Astrocyte (in vitro differentiated cells and primary cell): Measurements from ENCODE around the gene LEMD2. TPM values are rescaled to one million over a fixed set of nuclear protein-coding genes. Genes with fewer than 3 reads are reported as not detected.

Source experiments
- DNase-seq: peaks from one replicate; pipeline ENCODE4 v3.0.0-alpha.2; 2010; ENCODE audit warnings: low read depth
- FAIRE-seq: peaks from 2 replicates; lab custom pipeline; 2011; peaks lifted over from hg19 to GRCh38; lab: Jason Lieb, UNC
- H2AFZ ChIP-seq: 2 replicates; pipeline ENCODE4 v1.6.0; 2012; ENCODE audit warnings: low read depth, low read length, inconsistent platforms
- H3K27ac ChIP-seq: 2 replicates; pipeline ENCODE4 v1.5.1; 2011; ENCODE audit warnings: low read depth, low read length, inconsistent platforms
- H3K27me3 ChIP-seq: 2 replicates; pipeline ENCODE4 v1.6.0; 2011; ENCODE audit warnings: low read length, inconsistent platforms; ENCODE audit not compliant: insufficient read depth
- H3K36me3 ChIP-seq: 2 replicates; pipeline ENCODE4 v1.5.1; 2011; ENCODE audit warnings: low read length, inconsistent platforms; ENCODE audit not compliant: insufficient read depth
- H3K4me1 ChIP-seq: 2 replicates; pipeline ENCODE4 v1.5.1; 2011; ENCODE audit warnings: low read length, inconsistent platforms; ENCODE audit not compliant: insufficient read depth
- H3K4me2 ChIP-seq: 2 replicates; pipeline ENCODE4 v1.6.0; 2012; ENCODE audit warnings: low read length, inconsistent platforms
- H3K4me3 ChIP-seq: 2 replicates; pipeline ENCODE4 v1.5.1; 2011; ENCODE audit warnings: low read depth, mild to moderate bottlenecking, low read length, inconsistent platforms; ENCODE audit not compliant: insufficient read depth
- H3K79me2 ChIP-seq: 2 replicates; pipeline ENCODE4 v1.6.0; 2012; ENCODE audit warnings: mild to moderate bottlenecking, low read length, inconsistent platforms; ENCODE audit not compliant: insufficient read depth
- H3K9ac ChIP-seq: 2 replicates; pipeline ENCODE4 v1.6.0; 2012; ENCODE audit warnings: mild to moderate bottlenecking, low read length, inconsistent platforms
- H3K9me3 ChIP-seq: 2 replicates; pipeline ENCODE4 v1.5.1; 2012; ENCODE audit warnings: low read depth, mild to moderate bottlenecking, low read length, inconsistent platforms; ENCODE audit not compliant: insufficient read depth
- H4K20me1 ChIP-seq: 2 replicates; pipeline ENCODE4 v1.6.0; 2012; ENCODE audit warnings: low read length, inconsistent platforms; ENCODE audit not compliant: insufficient read depth
- H3K27ac Mint-ChIP-seq: one replicate; pipeline ENCODE4 v1.8.0; 2021; ENCODE audit warnings: mild to moderate bottlenecking, mixed read lengths; ENCODE audit not compliant: unreplicated experiment
- H3K27me3 Mint-ChIP-seq: one replicate; pipeline ENCODE4 v1.8.0; 2021; ENCODE audit warnings: low read depth, mixed read lengths; ENCODE audit not compliant: unreplicated experiment
- H3K36me3 Mint-ChIP-seq: one replicate; pipeline ENCODE4 v1.8.0; 2021; ENCODE audit warnings: low read depth, mixed read lengths; ENCODE audit not compliant: unreplicated experiment
- H3K4me1 Mint-ChIP-seq: one replicate; pipeline ENCODE4 v1.8.0; 2021; ENCODE audit warnings: low read depth, mixed read lengths; ENCODE audit not compliant: unreplicated experiment
- H3K4me3 Mint-ChIP-seq: one replicate; pipeline ENCODE4 v1.8.0; 2021; ENCODE audit warnings: mild to moderate bottlenecking, moderate library complexity, mixed read lengths; ENCODE audit not compliant: unreplicated experiment
- H3K9me3 Mint-ChIP-seq: one replicate; pipeline ENCODE4 v1.8.0; 2021; ENCODE audit warnings: mild to moderate bottlenecking, mixed read lengths; ENCODE audit not compliant: unreplicated experiment
- CTCF ChIP-seq: IDR thresholded peaks from 2 replicates; pipeline ENCODE4 v1.5.1; 2011; ENCODE audit warnings: low read depth, mild to moderate bottlenecking, inconsistent platforms, low read length, moderate library complexity; ENCODE audit not compliant: insufficient read depth
- EZH2 ChIP-seq: IDR thresholded peaks from 2 replicates; pipeline ENCODE4 v1.6.1; 2012; ENCODE audit warnings: mild to moderate bottlenecking, low read length, inconsistent platforms; ENCODE audit not compliant: insufficient read depth
- total RNA-seq: library from RNA; stranded (reverse); gene quantifications from 2 replicates; pipeline ENCODE4 v1.2.1, GENCODE V29; 2021

Gene LEMD2
- total RNA-seq, 1 donor from 2014 or later = 62.2 TPM

DNA sequence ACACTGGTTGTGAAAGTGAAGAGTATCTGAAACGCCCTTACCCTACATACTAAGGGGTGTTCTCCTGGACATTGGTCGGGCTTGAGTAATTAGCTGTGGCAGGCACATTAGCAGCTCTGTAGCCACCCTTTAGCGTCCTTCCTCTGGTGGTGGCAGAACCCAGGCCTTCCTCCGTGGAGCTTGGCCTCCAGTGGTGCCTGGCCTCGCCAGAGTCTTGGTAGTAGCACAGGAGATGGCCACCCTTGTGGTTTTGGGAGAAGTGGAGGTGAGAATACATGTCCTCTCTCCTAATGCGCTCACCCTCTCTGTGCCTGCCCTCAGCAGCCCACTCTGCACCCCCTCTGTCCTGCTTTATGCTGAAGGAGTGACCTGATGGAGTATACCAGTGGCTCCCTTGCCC, 59.9 kb downstream of the LEMD2 start:
- no peak overlapping the region for H3K27ac Mint-ChIP-seq
- no peak for DNase-seq
- H3K27ac ChIP-seq = no peak overlapping the region
- no peak overlapping the region for H3K4me3 Mint-ChIP-seq
- H3K27me3 ChIP-seq = peaks cover 22% of the 10 kb centered on the region
- no peaks in the 10 kb centered on the region for H3K4me1 ChIP-seq
- no peaks in the 10 kb centered on the region for H3K9me3 ChIP-seq
- H4K20me1 ChIP-seq = no peaks in the 10 kb centered on the region
- H3K36me3 Mint-ChIP-seq = peaks cover 1% of the 10 kb centered on the region
- no peak for TF ChIP-seq CTCF
- no peak for TF ChIP-seq EZH2
- H3K9ac ChIP-seq = no peak overlapping the region
- no peak overlapping the region for H3K4me2 ChIP-seq
- H3K36me3 ChIP-seq = no peaks in the 10 kb centered on the region
- peaks cover 2% of the 10 kb centered on the region for H3K9me3 Mint-ChIP-seq
- H2AFZ ChIP-seq = no peak overlapping the region
- H3K79me2 ChIP-seq = no peaks in the 10 kb centered on the region
- no peak overlapping the region for H3K4me3 ChIP-seq
- FAIRE-seq = no peak
- peaks cover 27% of the 10 kb centered on the region for H3K27me3 Mint-ChIP-seq
- peaks cover 15% of the 10 kb centered on the region for H3K4me1 Mint-ChIP-seq

GRCh38 chr6:33728438-33728837, 60.5 kb downstream of the LEMD2 start:
- Mint-ChIP-seq H3K27ac (no peak overlapping the region), H3K9me3 (peaks cover 2% of the 10 kb centered on the region), H3K4me1 (peaks cover 15% of the 10 kb centered on the region), H3K36me3 (peaks cover 3% of the 10 kb centered on the region), H3K27me3 (peaks cover 34% of the 10 kb centered on the region), H3K4me3 (no peak overlapping the region)
- H3K36me3 ChIP-seq = no peaks in the 10 kb centered on the region
- H3K4me3 ChIP-seq = no peak overlapping the region
- no peak overlapping the region for H3K27ac ChIP-seq
- FAIRE-seq (no peak), DNase-seq (no peak)
- no peaks in the 10 kb centered on the region for H4K20me1 ChIP-seq
- H3K4me1 ChIP-seq = no peaks in the 10 kb centered on the region
- no peak overlapping the region for H3K4me2 ChIP-seq
- no peak for TF ChIP-seq CTCF
- no peak overlapping the region for H2AFZ ChIP-seq
- peaks cover 28% of the 10 kb centered on the region for H3K27me3 ChIP-seq
- no peaks in the 10 kb centered on the region for H3K9me3 ChIP-seq
- H3K9ac ChIP-seq = no peak overlapping the region
- no peaks in the 10 kb centered on the region for H3K79me2 ChIP-seq

DNA sequence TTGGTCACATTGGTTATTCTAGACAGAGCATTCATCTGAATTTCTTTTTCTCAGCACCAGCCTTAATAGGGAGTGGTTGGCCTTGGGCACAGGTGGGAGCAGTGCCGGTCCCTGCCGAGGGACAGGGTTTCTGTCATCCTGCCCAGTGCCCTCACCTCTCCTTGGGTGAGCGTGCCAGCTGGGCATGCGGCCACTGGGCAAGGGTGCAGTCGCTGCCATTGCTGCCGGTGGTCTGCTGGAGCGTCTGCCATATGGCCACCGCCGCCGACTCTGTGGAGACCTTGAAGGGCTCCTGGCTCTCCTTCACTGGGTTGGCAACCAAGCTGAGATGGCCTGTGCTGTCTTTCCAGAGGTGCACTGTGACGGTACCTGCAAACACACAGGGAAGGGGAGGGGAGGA, 61.0 kb downstream of the LEMD2 start:
- H3K27me3 Mint-ChIP-seq = peaks cover 39% of the 10 kb centered on the region
- peaks cover 2% of the 10 kb centered on the region for H3K9me3 Mint-ChIP-seq
- H3K36me3 Mint-ChIP-seq = peaks cover 3% of the 10 kb centered on the region
- Histone ChIP-seq H3K4me1 (no peaks in the 10 kb centered on the region), H3K4me2 (no peak overlapping the region), H2AFZ (no peak overlapping the region), H3K27me3 (peaks cover 33% of the 10 kb centered on the region), H3K27ac (no peak overlapping the region), H3K4me3 (no peak overlapping the region), H3K79me2 (no peaks in the 10 kb centered on the region), H3K9ac (no peak overlapping the region), H4K20me1 (no peaks in the 10 kb centered on the region), H3K36me3 (no peaks in the 10 kb centered on the region), H3K9me3 (no peaks in the 10 kb centered on the region)
- no peak overlapping the region for H3K27ac Mint-ChIP-seq
- TF ChIP-seq CTCF (no peak), EZH2 (no peak)
- H3K4me3 Mint-ChIP-seq = no peak overlapping the region
- DNase-seq (no peak), FAIRE-seq (no peak)
- H3K4me1 Mint-ChIP-seq = peaks cover 13% of the 10 kb centered on the region
